Activated CD4-positive, alpha-beta memory T cell treated with anti-CD3 and anti-CD28 coated beads, Interleukin-2, amount 10 ng/mL, durations not matched to agents 7 days and 5 days (primary cell): ENCODE measurements around the gene ZNF438. TPM values are rescaled to one million over a fixed set of nuclear protein-coding genes. Genes with fewer than 3 reads are reported as not detected.
"Not testable (repeated sequence)": the region's sequence is repeated elsewhere in the genome, so short reads cannot be mapped to it uniquely, and the experiment has no call there.

ENCODE experiments used
- CTCF ChIA-PET: fragments of 350-600 bp; sonication (Branson Sonifier 250); formaldehyde crosslinking; loops from one replicate; lab custom pipeline; 2021; ENCODE audit warnings: antibody characterized with exemption, inconsistent platforms; lab: Charles Lee
- POLR2A ChIA-PET: fragments of 350-600 bp; sonication (Branson Sonifier 250); formaldehyde crosslinking; loops from one replicate; lab custom pipeline; 2021; ENCODE audit warnings: antibody characterized with exemption; lab: Charles Lee
- DNase-seq: peaks from one replicate; pipeline ENCODE4 v3.0.0-alpha.2; 2020
- H3K27ac Mint-ChIP-seq: one replicate; pipeline ENCODE4 v1.8.0; 2021; ENCODE audit warnings: mild to moderate bottlenecking, mixed read lengths
- H3K27me3 Mint-ChIP-seq: one replicate; pipeline ENCODE4 v1.8.0; 2021; ENCODE audit warnings: mixed read lengths
- H3K36me3 Mint-ChIP-seq: one replicate; pipeline ENCODE4 v1.8.0; 2021; ENCODE audit warnings: low read depth, mixed read lengths
- H3K4me1 Mint-ChIP-seq: one replicate; pipeline ENCODE4 v1.8.0; 2021; ENCODE audit warnings: mixed read lengths
- H3K4me3 Mint-ChIP-seq: one replicate; pipeline ENCODE4 v1.8.0; 2021; ENCODE audit warnings: mild to moderate bottlenecking, mixed read lengths
- H3K9me3 Mint-ChIP-seq: one replicate; pipeline ENCODE4 v1.8.0; 2021; ENCODE audit warnings: mixed read lengths
- total RNA-seq, 2 experiments: library from RNA; stranded (reverse); gene quantifications; one replicate each; pipeline ENCODE4 v1.2.3, GENCODE V29; 2021

The ZNF438 gene
- total RNA-seq, 2 experiments from 2014 or later = 6.3 to 6.5 TPM

- H3K4me3 Mint-ChIP-seq = no peak overlapping the region
- no peaks in the 10 kb centered on the region for H3K27me3 Mint-ChIP-seq
- H3K4me1 Mint-ChIP-seq = peaks cover 10% of the 10 kb centered on the region
- ChIA-PET CTCF (no interaction called here), POLR2A (no interaction called here)
- no peak for DNase-seq
- H3K9me3 Mint-ChIP-seq = no peaks in the 10 kb centered on the region
- H3K36me3 Mint-ChIP-seq = peaks cover 8% of the 10 kb centered on the region
- H3K27ac Mint-ChIP-seq = no peak overlapping the region
Observed at GRCh38 chr10:30970760-30971460, 60.8 kb downstream of the ZNF438 start.

GRCh38 chr10:30968711-30969110 lies 63.0 kb downstream of the ZNF438 start:
- Mint-ChIP-seq H3K9me3 (no peaks in the 10 kb centered on the region), H3K4me1 (peaks cover 16% of the 10 kb centered on the region), H3K27me3 (no peaks in the 10 kb centered on the region), H3K4me3 (no peak overlapping the region), H3K27ac (no peak overlapping the region), H3K36me3 (peaks cover 18% of the 10 kb centered on the region)
- ChIA-PET POLR2A (interaction anchor here (0.8 kb wide), 1 partner anchor 10 kb away, joined by 3 read pairs; no protein-coding TSS in a partner anchor), CTCF (interaction anchor here (1.4 kb wide), 1 partner anchor 63 kb away, joined by 3 read pairs; the partner anchor contains the start of gene ZNF438)
- no peak for DNase-seq

- POLR2A ChIA-PET = no interaction called here
- CTCF ChIA-PET = interaction anchor here (1.4 kb wide), 1 partner anchor 64 kb away, joined by 3 read pairs; the partner anchor contains the start of gene ZNF438
Observed at GRCh38 chr10:30967650-30968410, 63.8 kb downstream of the ZNF438 start.

GRCh38 chr10:30963992-30964930 lies 67.4 kb downstream of the ZNF438 start:
- Mint-ChIP-seq H3K9me3 (no peaks in the 10 kb centered on the region), H3K4me3 (no peak overlapping the region), H3K27me3 (no peaks in the 10 kb centered on the region), H3K4me1 (peaks cover 11% of the 10 kb centered on the region), H3K36me3 (peaks cover 12% of the 10 kb centered on the region), H3K27ac (no peak overlapping the region)
- CTCF ChIA-PET = no interaction called here
- POLR2A ChIA-PET = no interaction called here
- no peak for DNase-seq

More at GRCh38 chr10:30967650-30968410, 63.8 kb downstream of the ZNF438 start:
- Mint-ChIP-seq H3K27me3 (no peaks in the 10 kb centered on the region), H3K36me3 (peaks cover 16% of the 10 kb centered on the region), H3K9me3 (no peaks in the 10 kb centered on the region), H3K27ac (no peak overlapping the region), H3K4me3 (no peak overlapping the region), H3K4me1 (peaks cover 18% of the 10 kb centered on the region)
- no peak for DNase-seq

- Mint-ChIP-seq H3K27ac (no peak overlapping the region), H3K9me3 (no peaks in the 10 kb centered on the region), H3K4me3 (no peak overlapping the region), H3K36me3 (peaks cover 12% of the 10 kb centered on the region), H3K27me3 (no peaks in the 10 kb centered on the region), H3K4me1 (peaks cover 7% of the 10 kb centered on the region)
- CTCF ChIA-PET = no interaction called here
- DNase-seq = no peak
- POLR2A ChIA-PET = no interaction called here
Observed at GRCh38 chr10:30962522-30962921, 69.1 kb downstream of the ZNF438 start.

- Mint-ChIP-seq H3K9me3 (no peaks in the 10 kb centered on the region), H3K4me1 (peaks cover 7% of the 10 kb centered on the region), H3K27me3 (no peaks in the 10 kb centered on the region), H3K27ac (no peak overlapping the region), H3K36me3 (peaks cover 9% of the 10 kb centered on the region), H3K4me3 (no peak overlapping the region)
- CTCF ChIA-PET = no interaction called here
- POLR2A ChIA-PET = no interaction called here
- DNase-seq = no peak
Observed at GRCh38 chr10:30959836-30960210, 71.8 kb downstream of the ZNF438 start.

- H3K4me3 Mint-ChIP-seq, CTCF ChIA-PET, POLR2A ChIA-PET, H3K27ac Mint-ChIP-seq, DNase-seq, H3K27me3 Mint-ChIP-seq, H3K9me3 Mint-ChIP-seq, H3K4me1 Mint-ChIP-seq: not testable (repeated sequence)
- H3K36me3 Mint-ChIP-seq = peaks cover 19% of the 10 kb centered on the region
Observed at GRCh38 chr10:30949218-30949617, 82.4 kb downstream of the ZNF438 start.

GRCh38 chr10:30944005-30944404 lies 87.7 kb downstream of the ZNF438 start:
- Mint-ChIP-seq H3K9me3 (no peaks in the 10 kb centered on the region), H3K4me3 (no peak overlapping the region), H3K4me1 (peaks cover 1% of the 10 kb centered on the region), H3K27me3 (no peaks in the 10 kb centered on the region), H3K27ac (no peak overlapping the region), H3K36me3 (peaks cover 28% of the 10 kb centered on the region)
- DNase-seq = no peak
- CTCF ChIA-PET = no interaction called here
- POLR2A ChIA-PET = no interaction called here

GRCh38 chr10:30943451-30943850 lies 88.2 kb downstream of the ZNF438 start:
- Mint-ChIP-seq H3K4me1 (peaks cover 1% of the 10 kb centered on the region), H3K9me3 (no peaks in the 10 kb centered on the region), H3K4me3 (no peak overlapping the region), H3K27me3 (no peaks in the 10 kb centered on the region), H3K27ac (no peak overlapping the region), H3K36me3 (peaks cover 28% of the 10 kb centered on the region)
- CTCF ChIA-PET = no interaction called here
- DNase-seq = no peak
- POLR2A ChIA-PET = no interaction called here

- CTCF ChIA-PET = no interaction called here
- Mint-ChIP-seq H3K27ac (no peak overlapping the region), H3K27me3 (no peaks in the 10 kb centered on the region), H3K4me3 (no peak overlapping the region), H3K36me3 (peaks cover 33% of the 10 kb centered on the region), H3K9me3 (peaks cover 5% of the 10 kb centered on the region), H3K4me1 (peaks cover 1% of the 10 kb centered on the region)
- POLR2A ChIA-PET = no interaction called here
- no peak for DNase-seq
Observed at GRCh38 chr10:30940256-30940655, 91.4 kb downstream of the ZNF438 start.

GRCh38 chr10:30939643-30940251 lies 91.9 kb downstream of the ZNF438 start:
- Mint-ChIP-seq H3K27me3 (no peaks in the 10 kb centered on the region), H3K36me3 (peaks cover 38% of the 10 kb centered on the region), H3K27ac (no peak overlapping the region), H3K9me3 (peaks cover 10% of the 10 kb centered on the region), H3K4me1 (peaks cover 1% of the 10 kb centered on the region), H3K4me3 (no peak overlapping the region)
- no peak for DNase-seq
- POLR2A ChIA-PET = no interaction called here
- CTCF ChIA-PET = no interaction called here

- POLR2A ChIA-PET = no interaction called here
- H3K4me1 Mint-ChIP-seq = no peaks in the 10 kb centered on the region
- no peak overlapping the region for H3K27ac Mint-ChIP-seq
- H3K9me3 Mint-ChIP-seq = peaks cover 10% of the 10 kb centered on the region
- H3K4me3 Mint-ChIP-seq = no peak overlapping the region
- peaks cover 38% of the 10 kb centered on the region for H3K36me3 Mint-ChIP-seq
- H3K27me3 Mint-ChIP-seq = no peaks in the 10 kb centered on the region
- no peak for DNase-seq
- CTCF ChIA-PET = no interaction called here
Observed at GRCh38 chr10:30935078-30935477, 96.6 kb downstream of the ZNF438 start.
